GM18526 (cell line): ENCODE results near the gene SURF2.

Experiments
- POLR2A ChIP-seq: IDR thresholded peaks from 3 replicates; pipeline ENCODE4 v1.6.1; 2011; ENCODE audit not compliant: insufficient read length; ENCODE audit errors: extremely low read depth

Gene SURF2

GRCh38 chr9:133380734-133381133, 24.4 kb downstream of the SURF2 start:
- TF ChIP-seq POLR2A: no peak

DNA sequence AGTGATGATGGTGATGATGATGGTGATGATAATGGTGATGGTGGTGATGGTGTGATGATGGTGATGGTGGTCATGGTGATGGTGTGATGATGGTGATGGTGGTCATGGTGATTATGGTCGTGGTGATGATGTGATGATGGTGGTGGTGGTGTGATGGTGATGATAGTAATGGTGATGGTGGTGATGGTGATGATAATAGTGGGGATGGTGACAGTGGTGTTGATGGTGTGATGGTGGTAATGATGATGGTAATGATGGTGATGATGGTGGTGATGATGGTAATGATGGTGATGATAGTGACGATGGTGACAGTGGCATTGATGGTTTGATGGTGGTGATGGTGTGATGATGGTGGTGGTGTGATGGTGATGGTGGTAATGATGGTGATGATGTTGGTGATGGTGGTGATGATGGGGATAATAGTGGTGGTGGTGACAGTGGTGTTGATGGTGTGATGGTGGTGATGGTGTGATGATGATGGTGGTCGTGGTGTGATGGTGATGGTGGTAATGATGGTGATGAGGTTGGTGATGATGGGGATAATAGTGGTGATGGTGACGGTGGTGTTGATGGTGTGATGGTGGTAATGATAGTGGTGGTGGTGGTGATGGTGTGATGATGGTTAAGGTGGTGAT, 26.3 kb downstream of the SURF2 start:
- no peak for TF ChIP-seq POLR2A

DNA sequence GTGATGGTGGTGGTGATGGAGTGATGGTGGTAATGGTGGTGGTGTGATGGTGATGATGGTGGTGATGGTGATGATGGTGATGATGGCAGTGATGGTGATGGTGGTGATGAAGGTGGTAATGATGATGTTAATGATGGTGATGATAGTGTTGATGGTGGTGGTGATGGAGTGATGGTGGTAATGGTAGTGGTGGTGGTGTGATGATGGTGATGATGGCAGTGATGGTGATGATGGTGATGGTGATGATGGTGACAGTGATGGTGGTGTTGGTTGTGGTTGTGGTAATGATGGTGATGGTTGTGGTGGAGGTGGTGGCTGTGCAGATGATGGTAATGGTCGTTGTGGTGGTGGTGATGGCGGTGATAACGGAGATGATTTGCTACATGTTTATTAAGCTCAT, 27.1 kb downstream of the SURF2 start:
- no peak for TF ChIP-seq POLR2A

DNA sequence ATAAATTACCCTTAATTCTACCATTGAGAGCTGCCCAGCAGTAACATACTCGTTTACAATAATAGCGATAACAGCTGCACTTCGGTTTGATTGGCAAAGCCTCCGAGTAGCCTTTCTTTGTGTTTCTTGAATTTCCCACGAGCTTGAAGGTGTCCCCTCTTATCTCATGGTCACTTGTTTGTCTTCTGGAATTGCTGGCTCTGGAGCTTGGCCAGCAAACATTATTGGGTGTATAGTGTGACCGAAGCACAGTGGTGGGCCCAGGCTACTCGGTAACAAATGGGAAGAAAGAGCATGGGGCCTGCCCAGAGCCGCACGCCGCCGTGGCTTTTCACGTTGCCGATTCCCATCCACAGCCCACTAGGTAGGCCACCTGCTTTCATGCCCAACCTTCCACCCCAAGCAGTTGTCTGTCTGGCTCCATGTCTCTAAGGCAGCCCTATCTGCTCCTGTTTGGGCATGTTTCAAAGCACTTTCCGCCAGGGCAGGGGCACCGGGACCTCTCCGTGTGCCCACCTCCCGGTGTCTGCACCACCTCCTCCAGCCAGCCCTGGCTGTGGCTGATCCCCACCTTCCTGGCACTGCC, 28.5 kb downstream of the SURF2 start:
- no peak for TF ChIP-seq POLR2A

GRCh38 chr9:133385452-133385851, 29.1 kb downstream of the SURF2 start:
- no peak for TF ChIP-seq POLR2A

DNA sequence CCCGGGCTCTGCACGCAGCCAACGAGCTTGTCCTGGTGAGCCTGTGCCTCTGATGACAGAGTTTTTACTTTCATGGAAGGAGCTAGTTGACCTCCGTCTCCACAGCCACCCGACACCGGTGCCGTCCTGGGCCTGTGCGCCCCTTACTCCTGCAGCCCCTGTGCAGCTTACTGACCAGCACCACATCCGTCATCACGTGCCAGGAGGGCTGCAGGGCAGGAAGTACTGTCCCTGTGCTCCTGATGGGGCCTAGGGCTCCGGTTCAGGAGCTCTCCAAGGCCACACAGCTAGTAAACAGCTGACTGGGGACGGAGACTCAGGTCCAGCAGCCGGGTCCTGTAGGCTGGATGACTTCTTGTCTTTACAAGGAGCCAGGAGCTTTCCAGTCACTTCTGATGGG, 30.0 kb downstream of the SURF2 start:
- no peak for TF ChIP-seq POLR2A

GRCh38 chr9:133387680-133388079, 31.3 kb downstream of the SURF2 start:
- no peak for TF ChIP-seq POLR2A

- no peak for TF ChIP-seq POLR2A
These were observed 32.7 kb downstream of the SURF2 start for GRCh38 chr9:133389025-133389557.

- TF ChIP-seq POLR2A: no peak
These were observed 33.2 kb downstream of the SURF2 start for GRCh38 chr9:133389562-133389961.

DNA sequence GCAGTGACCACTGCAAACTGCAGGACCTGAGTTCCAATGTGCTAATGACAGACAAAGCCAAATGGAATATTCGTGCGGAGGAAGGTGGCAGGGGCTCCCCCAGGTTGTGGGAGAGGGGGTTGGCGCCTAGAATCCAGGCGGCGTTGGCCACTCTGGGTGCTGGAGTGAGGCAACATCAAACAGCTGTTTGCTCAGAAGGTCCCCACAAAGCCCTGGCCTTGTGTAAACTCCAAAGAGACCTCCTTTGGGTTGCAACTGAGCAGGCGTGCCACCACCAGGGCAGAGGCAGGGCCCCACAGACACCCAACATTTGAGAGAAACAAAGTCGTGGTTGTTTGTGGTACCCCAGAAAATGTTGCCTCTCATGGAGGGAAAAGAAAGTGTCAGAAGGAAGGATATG, 34.4 kb downstream of the SURF2 start:
- TF ChIP-seq POLR2A: no peak

DNA sequence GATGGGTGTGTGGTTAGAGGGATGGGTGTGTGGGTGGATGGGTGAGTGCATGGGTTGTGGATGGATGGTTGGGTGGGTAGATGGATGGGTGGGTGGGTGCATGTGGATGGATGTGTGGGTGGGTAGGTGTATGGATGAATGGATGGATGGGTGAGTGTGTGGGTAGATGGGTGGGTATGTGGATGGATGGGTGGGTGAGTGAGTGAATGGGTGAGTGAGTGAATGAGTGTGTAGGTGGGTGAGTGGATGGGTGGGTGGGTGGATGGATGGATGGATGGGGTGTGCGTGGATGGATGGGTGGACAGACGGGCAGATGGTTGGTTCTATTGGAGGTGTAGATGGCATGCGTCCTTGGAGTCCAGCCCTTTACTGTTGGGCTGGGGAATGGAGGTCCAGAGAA, 37.0 kb downstream of the SURF2 start:
- no peak for TF ChIP-seq POLR2A

GRCh38 chr9:133394687-133395271, 38.4 kb downstream of the SURF2 start:
- TF ChIP-seq POLR2A: no peak

- no peak for TF ChIP-seq POLR2A
These were observed 40.6 kb downstream of the SURF2 start for GRCh38 chr9:133396952-133397351.

DNA sequence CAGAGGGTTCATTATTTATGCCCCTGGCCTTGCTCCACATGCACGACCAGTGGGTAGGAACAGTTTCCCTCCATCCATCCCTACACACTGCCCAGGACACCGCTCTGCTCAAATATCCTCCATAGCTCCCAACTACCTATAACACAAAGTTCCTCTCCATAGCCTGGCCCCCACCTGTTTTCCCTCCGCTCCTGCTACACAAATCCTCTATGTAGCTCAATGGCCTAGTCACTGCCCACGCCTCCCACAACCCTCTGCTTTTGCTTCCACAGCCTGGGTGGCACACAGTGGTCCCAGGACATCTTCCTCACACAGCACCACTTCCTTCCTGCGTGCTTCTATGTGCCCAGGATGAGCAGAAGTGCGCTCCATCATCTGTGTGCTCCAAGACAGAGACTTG, 41.0 kb downstream of the SURF2 start:
- no peak for TF ChIP-seq POLR2A

DNA sequence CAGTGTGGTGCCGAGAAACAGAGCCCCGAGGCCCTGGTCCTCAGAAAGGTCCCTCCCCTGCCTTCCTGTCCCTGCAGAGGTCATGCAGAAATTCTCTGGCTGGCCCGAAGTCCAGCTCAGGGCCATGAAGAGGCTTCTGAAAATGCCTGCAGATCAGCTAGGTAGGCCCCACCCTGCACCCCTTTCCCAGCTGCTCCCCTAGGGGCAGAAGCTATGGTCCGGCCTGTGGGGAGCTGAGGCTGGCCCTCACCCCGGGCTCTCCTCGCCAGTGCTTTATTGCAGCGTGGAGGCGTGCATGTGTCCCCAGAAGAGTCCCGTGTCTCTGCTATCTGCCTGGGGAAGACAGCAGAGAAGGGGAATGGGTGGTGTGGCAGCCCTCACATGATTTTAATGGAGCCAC, 41.5 kb downstream of the SURF2 start:
- no peak for TF ChIP-seq POLR2A

DNA sequence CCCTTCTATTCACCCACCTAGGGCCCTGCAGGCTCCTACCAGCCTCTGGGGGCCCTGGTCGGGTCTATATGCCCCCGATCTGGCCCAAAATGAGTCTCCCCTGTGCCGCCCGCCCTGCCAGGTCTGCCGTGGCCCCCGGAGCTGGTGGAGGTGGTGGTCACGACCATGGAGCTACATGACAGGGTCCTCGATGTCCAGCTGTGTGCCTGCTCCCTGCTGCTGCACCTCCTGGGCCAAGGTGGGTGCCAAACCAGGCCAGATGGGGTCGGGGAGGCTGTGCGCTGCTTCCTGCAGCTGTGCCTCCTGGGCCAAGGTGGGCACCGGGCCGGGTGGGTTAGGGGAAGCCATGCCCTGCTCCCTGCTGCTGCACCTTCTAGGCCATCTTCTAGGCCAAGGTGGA, 43.9 kb downstream of the SURF2 start:
- no peak for TF ChIP-seq POLR2A

GRCh38 chr9:133401588-133401987, 45.2 kb downstream of the SURF2 start:
- no peak for TF ChIP-seq POLR2A
